Brain microvascular endothelial cell (primary cell): ENCODE data around the gene BPGM.

Experiments
- DNase-seq: peaks from one replicate; pipeline ENCODE4 v3.0.0-alpha.2; 2020
- H3K27ac ChIP-seq: fragments of 250-450 bp; sonication (Bioruptor Pico); 2 replicates; pipeline ENCODE4 v1.5.1; 2020; ENCODE audit warnings: mild to moderate bottlenecking, moderate library complexity
- H3K27me3 ChIP-seq: fragments of 250-450 bp; sonication (Bioruptor Pico); replicated peaks from 2 replicates; pipeline ENCODE4 v1.5.1; 2020; ENCODE audit warnings: mild to moderate bottlenecking
- H3K36me3 ChIP-seq: fragments of 250-450 bp; sonication (Bioruptor Pico); replicated peaks from 2 replicates; pipeline ENCODE4 v1.5.1; 2020; ENCODE audit warnings: mild to moderate bottlenecking
- H3K4me3 ChIP-seq: 2 replicates; pipeline ENCODE4 v1.5.1; 2011; ENCODE audit warnings: low read depth, mild to moderate bottlenecking, control low read depth, low read length, moderate library complexity
- in situ Hi-C: cut with HindIII; loops from 2 replicates; pipeline ENCODE4 v1.10.0; 2017; ENCODE audit warnings: low sequenced_read_pairs, low pct_ligation_motif_present
- TF ChIP-seq, protein P1 (sequence below): IDR thresholded peaks from 2 replicates; pipeline ENCODE4 v1.5.1; 2011; ENCODE audit warnings: low read depth, mild to moderate bottlenecking, moderate library complexity, low read length, control low read depth, inconsistent platforms; ENCODE audit errors: missing control alignments

BPGM gene

DNA sequence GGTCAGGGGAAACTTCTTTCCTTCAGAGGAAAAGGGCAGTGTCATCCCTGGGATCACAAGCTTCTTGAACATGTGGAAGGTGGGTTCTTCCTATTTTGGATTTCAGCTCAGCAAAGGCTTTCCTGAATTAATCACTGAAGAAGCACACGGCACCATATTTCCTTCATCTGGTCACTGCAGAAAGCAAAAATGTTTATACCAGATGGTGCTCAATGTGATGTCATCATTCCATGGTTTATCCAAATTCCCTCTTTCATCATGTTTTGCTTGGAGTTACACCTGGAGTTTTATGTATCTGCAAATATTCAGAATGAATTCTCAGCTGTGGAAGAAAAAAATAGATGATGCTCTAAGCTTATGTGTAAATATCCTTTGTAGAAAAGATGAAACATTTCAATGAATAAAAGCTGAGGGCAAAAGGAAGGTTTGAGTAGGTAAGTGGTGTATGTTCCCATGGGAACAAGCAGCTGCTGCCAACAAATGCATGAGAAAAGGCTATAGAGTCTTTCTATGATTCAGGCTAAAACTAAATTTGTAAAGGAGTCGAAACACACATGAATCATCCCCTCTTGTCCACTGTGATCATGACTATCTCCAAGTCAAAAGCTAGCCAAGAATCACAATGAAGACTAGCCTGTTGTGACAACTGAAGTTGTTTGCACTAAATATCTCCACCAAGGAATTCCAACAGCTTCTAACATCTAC is 26.9 kb upstream of the BPGM start:
- Histone ChIP-seq H3K27ac (peak overlapping the region; percentile 87), H3K4me3 (no peak overlapping the region), H3K27me3 (no peaks in the 10 kb centered on the region), H3K36me3 (no peaks in the 10 kb centered on the region)
- peak; percentile 92 for DNase-seq
- TF ChIP-seq, protein P1, sequence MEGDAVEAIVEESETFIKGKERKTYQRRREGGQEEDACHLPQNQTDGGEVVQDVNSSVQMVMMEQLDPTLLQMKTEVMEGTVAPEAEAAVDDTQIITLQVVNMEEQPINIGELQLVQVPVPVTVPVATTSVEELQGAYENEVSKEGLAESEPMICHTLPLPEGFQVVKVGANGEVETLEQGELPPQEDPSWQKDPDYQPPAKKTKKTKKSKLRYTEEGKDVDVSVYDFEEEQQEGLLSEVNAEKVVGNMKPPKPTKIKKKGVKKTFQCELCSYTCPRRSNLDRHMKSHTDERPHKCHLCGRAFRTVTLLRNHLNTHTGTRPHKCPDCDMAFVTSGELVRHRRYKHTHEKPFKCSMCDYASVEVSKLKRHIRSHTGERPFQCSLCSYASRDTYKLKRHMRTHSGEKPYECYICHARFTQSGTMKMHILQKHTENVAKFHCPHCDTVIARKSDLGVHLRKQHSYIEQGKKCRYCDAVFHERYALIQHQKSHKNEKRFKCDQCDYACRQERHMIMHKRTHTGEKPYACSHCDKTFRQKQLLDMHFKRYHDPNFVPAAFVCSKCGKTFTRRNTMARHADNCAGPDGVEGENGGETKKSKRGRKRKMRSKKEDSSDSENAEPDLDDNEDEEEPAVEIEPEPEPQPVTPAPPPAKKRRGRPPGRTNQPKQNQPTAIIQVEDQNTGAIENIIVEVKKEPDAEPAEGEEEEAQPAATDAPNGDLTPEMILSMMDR, result no peak
- in situ Hi-C loops, result no loop called here

DNA sequence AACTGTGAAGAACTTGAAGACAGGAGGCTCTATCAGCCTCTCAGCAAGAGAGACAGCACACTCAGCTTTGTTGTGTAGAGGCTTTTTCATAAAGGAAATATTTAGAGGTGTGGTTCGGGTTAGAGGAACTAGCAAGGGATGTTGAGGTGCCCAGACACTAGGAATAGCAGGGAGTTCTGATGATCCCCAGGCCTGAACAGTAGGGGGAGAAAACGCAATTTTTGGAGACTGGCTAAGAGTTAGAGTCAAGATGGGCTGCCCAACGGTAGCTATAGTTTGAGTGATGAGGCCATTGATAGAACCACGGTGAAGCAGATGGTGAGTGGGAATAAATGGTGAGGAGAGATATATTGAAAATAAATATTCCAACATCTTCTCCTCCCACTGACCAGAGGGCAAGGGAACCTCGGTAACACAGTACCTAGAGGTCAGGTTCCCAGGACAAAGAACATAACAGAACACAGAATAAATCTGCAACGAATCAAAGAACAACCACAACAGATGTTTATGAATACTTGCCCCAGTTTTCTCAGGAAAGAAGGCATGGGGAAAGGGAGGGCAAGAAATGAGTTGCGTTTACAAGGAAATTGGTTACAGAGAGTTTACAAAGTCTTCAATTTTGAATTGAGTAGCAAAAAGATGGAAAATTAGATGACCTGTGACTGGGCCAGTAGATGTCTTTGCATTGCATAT is 24.2 kb upstream of the BPGM start:
- no peak overlapping the region for H3K4me3 ChIP-seq
- no peaks in the 10 kb centered on the region for H3K36me3 ChIP-seq
- H3K27me3 ChIP-seq, result no peaks in the 10 kb centered on the region
- no peak overlapping the region for H3K27ac ChIP-seq
- TF ChIP-seq, protein P1, result no peak
- in situ Hi-C loops, result no loop called here
- no peak for DNase-seq

DNA sequence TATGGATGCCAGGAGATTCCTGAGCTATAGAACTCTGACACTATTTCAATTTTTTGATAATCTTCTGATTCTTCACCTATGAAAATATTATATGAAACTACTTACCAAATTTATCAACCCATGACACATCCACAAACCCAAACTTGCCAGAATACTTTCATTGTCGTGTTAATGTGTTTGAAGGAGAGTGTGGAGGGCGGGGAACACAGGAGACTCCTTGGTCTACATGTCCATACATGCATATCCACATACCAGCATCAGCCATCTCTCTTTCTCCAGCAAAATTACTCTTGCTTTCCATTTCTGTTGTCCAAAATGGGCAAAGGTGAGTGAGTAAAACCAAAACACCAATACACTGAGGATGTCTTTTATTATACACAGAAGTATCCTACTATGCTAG is 23.5 kb upstream of the BPGM start:
- TF ChIP-seq, protein P1, result no peak
- H3K27ac ChIP-seq, result no peak overlapping the region
- in situ Hi-C loops, result no loop called here
- DNase-seq, result no peak
- H3K4me3 ChIP-seq, result no peak overlapping the region
- no peaks in the 10 kb centered on the region for H3K27me3 ChIP-seq
- no peaks in the 10 kb centered on the region for H3K36me3 ChIP-seq

DNA sequence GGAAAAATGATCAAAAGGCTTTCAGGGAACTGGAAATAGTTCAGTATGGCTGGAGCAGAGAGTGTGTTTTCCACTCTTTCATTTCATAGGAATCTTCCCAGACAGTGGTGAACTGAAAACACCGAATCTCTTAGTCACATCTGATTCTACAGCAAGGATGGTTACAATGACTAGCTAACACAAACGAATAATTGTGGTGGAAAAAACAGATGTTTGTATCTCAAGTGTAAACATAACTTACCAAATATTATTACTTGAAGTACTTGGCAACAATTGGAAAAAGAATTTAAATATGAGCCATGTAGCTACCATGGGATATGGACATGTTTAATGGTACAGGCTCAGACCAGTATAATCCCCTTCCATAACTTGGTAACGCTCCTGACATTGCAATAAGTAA is 21.1 kb upstream of the BPGM start:
- DNase-seq, result peak; percentile 40
- Histone ChIP-seq H3K27me3 (no peaks in the 10 kb centered on the region), H3K4me3 (no peak overlapping the region), H3K36me3 (no peaks in the 10 kb centered on the region), H3K27ac (no peak overlapping the region)
- TF ChIP-seq, protein P1, result no peak
- in situ Hi-C loops, result no loop called here

DNA sequence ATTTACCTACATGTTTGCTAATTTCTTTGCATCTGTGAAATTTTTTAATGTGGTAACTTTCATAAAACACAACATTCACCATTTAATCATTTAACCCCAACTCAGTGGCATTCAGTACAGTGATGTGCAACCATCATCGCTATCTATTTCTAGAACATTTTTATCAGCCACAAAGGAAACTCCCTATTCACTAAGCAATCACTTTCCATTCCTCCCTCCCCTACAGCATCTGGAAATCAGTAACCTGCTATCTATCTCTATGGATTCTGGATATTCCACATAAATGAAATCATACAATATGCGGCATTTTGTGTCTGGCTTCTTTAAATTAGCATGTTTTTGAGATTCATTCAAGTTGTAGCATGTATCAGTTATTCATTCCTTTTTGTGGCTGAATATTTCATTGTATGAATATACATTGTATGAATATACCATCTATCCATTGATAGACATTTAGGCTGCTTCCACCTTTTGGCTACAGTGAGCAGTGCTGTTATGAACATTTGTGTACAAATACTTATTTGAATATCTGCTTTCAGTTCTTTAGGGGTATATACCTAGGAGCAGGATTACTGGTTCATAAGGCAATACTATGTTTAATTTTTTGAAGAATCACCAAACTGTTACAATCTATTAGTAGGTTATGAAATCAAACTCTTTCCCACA is 19.4 kb upstream of the BPGM start:
- H3K27me3 ChIP-seq, result no peaks in the 10 kb centered on the region
- H3K36me3 ChIP-seq, result no peaks in the 10 kb centered on the region
- no peak overlapping the region for H3K4me3 ChIP-seq
- DNase-seq, result no peak
- in situ Hi-C loops, result no loop called here
- no peak overlapping the region for H3K27ac ChIP-seq
- TF ChIP-seq, protein P1, result no peak
